HuH-7 (cell line): ENCODE results near the gene VPS35L.

Source experiments
- DNase-seq: peaks from one replicate; pipeline ENCODE4 v3.0.0; 2011; ENCODE audit warnings: low spot score

The VPS35L gene

DNA sequence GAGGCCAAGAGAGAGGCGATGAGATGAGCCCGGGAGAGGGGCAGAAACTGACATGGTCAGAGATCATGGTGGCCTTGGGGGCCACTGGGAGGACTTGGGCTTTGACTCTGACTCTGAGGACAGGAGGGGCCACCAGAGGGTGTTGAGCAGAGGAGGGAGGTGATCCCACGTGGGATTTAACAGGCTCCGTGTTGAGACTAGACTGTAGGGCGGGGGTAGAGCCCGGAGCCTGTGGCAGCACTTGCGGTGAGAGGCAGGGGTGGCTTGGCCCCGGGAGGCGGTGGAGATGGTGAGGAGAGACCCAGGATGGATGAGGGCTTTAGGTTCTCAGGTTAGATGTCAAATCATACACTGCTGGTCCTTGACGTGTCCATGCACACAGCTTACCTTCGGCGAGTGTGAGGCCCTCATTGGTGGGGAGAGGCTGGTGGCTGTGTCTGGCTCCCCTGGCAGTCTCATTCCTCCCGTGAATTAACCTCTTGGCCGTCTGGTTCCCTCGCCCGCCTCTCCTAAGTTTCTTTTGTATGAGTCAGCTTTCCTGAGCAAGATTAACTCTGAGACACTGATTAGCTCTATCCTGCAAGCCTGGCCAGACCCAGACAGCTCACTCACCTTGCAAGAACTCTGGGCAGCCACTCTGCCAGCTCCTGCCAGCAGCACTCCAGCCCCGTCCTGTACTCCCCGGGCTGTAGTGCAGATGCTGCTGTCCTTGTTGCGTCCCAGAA, 39.7 kb downstream of the VPS35L start:
- DNase-seq = no peak

DNA sequence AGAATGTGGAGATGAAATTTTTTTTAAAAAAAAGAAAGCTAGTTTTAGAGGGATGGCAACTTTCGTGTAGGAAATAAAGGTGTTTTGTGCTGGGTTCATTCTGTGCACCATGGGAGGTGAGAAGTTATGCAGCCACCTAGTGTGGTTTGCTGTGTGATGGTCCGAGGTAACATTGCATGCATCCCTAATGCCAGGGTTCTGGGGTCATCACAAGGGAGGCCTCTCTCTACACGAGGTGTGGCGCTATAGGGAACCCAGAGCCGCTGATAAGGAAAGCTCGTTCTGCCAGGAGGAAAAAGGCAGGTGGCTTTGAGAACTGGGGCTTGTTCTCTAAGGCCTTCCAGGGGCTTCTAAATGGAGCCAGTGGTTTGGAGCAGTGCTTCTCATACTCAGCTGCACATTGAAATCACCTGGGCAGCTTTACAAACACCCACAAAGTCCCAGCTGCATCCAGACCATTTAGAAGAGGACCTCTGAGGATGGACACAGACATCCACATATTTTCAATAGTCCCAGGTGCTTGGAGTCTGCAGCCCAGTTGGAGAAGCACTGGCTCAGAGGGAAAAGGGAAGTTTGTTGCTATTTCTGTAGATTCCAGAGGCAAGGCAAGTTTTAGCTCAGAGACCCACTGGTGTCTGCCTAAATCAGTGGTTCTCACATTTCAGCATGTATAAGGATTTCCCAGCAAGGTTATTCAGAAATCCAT, 43.5 kb downstream of the VPS35L start:
- DNase-seq = no peak

DNA sequence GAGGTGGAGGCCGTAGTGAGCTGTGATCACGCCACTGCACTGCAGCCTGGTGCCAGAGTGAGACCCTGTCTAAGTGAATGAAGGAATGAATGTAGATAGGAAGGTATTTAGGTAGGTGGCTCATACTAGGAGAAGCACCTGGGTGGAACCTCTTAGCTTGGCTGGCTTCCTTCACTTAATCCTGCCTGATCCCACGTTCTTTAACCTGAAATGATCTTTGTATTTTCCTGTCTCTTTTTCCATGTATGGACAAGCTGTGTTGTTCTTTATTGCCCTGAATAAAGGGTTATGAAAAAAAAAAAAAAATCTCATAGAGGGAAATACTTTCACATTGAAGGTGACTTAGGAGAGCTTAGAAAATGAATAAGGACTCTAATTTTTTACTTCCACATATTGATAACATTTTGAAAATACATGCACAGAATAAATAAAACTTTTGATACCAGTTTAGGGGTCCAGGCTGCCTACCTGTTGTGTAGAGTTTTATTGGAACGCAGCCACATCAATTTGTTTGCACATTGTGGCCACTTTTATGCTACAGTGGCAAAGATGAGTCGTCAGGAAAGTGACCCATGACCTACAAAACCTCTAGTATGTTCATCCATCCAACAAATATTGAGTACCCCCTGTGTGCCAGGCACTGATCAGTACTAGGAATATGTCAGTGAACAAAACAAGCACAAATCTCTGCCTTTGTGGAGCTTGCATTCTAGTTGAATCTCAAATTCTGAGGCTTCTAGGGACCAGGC, 44.6 kb downstream of the VPS35L start:
- DNase-seq = no peak

DNA sequence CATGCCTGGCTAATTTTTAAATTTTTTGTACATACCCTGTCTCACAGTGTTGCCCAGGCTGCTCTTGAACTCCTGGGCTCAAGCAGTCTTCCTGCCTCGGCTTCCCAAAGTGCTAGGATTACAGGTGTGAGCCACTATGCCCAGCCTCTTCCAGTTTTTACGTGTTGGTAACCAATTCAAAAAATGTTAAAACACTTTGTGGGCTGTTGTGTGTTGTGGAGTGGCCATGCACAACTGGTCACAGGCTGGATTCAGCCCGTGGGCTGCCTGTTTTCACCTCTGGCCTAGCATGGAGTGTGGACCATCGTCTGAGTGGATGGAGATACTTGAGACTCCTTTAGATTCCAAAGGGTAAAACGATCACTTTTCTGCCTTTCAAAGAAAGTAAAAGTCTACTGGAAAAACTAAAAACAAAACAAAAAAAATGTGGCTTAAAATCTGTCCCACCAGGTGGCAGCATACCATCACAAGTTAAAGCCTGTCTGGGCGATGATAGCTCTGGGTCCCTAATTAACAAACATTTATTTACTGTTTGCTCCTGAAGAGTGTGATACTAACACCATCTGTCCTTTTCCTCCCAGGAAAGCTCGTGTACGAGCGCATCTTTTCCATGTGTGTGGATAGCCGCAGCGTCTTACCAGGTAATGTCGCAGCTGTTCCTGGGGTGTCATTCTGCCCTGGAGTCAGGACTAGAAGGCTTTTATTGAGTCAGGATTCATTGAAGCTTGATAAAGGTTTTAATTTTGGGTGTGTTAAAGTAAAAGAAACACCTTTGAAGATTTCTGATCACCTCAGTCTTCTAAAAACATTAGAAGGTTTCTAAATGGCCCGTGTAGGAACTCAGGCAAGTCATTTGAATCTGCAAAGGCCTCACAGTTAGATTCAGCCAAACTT, 45.8 kb downstream of the VPS35L start:
- peak; percentile 57 for DNase-seq

DNA sequence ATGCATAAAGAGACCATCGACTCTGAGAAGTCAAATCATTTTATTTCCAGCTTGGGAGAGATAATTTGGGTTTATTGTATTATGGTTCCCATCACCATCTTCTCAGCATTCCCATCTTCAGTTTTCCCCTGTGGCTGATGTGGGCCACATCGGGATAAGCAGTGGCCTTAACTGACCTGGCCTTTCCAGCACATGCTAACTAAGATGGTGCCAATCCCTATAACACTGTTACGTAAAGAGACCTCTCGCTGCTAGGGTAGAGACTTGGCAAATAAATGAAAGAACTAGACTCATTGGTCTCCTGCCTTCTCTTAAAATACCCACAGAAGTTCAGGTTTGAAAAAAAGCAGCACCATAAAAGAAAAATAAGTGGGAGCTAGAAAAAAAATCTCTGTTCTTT, 49.4 kb downstream of the VPS35L start:
- no peak for DNase-seq

DNA sequence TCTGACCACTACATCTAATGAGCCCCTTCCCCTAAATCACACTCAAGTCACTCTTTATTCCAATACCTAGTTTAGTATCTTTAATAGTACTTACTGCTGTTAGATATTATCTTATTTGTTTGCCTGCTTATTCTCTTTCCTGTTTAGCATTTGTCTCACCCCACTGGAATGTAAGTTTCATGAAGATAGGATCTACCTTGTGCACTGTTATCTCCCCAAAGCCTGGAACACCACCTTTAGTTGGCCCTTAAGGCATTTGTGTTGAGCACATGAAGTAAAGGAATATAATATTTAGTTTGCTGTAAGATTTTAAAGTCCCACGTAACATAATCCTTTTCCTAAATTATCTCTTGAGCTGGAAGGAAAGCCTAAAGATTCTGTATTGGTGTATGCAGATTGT, 50.2 kb downstream of the VPS35L start:
- no peak for DNase-seq

DNA sequence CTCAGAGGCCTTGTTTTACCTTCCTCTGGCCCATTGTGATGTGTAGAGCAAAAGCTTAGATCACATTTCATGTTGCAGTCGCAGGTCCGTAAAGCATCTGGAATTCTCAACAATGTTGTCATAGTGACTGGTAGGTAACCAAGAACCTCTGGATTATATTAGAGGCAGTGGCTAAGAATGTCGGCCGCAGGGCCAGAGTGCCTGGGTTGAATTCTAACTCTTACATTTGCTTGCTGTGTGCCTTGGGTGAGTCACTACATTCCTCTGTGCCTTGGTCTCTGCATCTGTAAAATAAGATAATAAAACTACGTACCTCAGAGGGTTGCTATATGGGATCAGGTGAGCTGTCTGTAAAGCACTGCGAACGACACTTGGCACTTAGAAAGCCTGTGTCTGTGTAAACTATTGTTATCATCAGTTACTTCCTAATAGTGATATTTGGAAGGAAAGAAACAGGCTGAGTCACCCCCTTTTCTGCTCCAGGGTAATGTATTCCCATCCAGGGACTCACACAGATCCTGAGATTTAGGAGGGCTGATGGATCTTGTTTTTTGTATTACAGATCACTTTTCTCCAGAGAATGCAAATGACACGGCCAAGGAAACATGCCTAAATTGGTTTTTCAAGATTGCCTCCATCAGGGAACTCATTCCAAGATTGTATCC, 52.2 kb downstream of the VPS35L start:
- no peak for DNase-seq

DNA sequence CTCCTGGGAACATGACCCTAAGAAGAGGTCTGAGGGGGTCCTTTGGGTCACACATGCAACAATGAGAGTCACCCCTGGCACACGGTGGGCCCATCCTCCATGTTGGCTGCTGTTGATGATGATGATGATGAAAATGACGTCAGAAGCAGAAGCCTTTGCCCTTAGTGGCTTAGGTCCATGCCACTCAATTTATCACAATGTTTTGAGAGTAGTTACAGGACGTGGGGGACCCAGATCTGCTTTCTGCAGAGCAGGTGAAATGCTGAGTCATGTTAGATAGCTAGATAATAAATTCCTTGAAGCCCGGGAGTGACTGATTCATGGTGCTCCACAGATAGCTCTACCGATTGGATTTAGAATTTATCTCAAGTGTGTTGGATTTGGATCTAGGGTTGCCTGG, 53.9 kb downstream of the VPS35L start:
- DNase-seq = no peak

DNA sequence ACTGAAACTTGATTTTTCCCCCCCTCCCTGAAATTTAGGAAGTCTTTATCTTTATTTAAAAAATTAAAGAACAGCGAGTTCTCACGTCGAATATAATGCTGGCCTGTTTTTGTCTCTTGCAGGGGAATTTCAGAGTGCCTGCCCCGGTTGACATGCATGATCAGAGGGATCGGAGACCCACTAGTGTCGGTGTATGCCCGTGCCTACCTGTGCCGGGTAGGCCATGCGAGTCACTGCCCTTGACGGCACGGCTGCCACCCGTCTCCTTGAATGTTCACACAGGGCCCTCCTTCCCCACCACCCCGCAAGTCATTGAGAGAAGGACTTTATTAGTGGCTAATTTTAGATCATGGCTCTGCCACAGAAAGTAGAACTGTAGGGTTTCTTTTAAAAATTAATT, 54.7 kb downstream of the VPS35L start:
- no peak for DNase-seq

DNA sequence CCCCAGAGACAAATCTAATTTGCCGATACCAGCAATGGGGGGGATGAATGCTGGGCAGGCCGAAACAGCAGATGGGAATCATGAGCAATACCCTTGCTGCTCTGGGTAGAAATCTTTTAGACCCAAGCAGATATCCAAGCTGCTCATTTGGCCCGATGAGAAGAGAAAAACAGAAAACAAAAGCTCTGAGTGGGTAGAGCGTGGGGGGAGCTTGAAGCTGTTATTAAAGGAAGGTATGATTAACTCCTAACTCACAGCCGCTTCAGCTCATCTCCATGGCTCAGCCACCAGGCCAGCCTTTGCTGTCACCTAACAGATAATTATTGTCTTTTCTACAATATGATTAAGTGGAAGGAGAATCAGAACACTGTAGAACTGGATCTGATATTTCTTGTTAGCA, 58.3 kb downstream of the VPS35L start:
- no peak for DNase-seq

DNA sequence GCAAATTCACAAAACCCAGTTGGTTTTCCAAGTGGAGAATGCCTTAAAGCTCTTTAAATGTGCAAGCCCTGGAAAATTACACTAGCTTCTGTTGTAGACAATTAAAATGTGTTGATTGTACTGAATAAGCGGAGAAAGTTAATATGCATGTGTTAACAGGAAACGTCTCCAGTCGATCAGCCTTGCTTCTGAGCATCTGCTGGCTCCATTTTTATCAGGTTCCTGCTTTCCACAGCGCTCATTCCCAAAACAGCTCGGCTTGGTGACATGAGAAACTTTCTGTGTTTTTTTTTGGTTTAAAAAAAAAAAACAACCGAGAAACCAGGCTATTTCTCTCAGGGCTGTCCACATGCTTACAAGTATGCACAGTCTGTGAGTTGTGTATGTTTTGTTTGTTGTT, 60.7 kb downstream of the VPS35L start:
- DNase-seq = no peak

DNA sequence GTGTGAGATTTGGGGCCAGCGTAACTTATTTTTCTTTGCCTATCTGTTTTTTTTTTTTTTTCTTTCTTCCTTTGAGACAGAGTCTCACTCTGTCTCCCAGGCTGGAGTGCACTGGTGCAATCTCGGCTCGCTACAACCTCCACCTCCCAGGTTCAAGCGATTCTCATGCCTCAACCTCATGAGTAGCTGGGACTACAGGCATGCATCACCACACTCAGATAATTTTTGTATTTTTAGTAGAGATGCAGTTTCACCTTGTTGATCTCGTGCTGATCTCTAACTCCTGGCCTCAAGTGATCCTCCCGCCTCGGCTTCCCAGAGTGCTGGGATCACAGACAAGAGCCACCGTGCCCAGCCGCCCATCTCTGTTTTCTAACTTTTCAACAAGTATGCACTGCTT, 63.4 kb downstream of the VPS35L start:
- no peak for DNase-seq

DNA sequence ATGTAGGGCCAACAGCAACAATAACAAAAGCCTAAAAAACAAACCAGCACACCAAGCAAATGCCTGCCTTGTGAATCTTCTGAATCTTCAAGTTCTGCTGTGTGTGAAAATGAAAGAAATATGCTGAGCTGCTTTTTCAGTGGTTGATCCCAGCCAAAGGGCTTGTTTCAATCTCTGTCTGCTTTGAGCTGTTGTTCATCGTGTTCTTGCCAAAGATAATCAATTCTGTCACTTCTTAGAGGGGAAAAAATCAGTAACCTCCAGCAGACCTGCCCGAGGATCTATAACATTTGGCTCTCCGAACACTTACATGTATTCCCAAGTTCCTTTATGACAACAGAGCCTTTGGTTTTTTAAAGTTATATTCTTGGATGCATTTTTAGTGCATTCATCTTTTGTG, 65.9 kb downstream of the VPS35L start:
- no peak for DNase-seq

DNA sequence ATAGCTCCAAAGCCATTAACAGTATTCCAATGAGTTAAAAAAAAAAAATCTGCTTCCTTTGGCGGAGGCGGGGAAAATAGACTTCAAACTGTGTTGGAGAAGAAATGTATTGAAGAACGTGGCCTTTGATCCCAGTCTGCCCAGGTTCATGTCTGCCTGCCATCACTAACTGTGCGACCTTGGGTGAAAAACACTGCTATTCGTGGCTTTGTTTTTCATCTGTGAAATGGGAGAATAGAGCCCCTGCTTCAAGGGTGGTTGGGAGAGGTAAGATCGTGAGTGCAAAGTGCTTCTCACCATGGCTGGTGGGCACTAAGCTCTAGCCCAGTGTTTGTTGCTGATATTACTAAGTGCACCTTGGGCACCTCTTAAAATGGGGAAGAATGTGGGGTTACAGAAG, 69.5 kb downstream of the VPS35L start:
- DNase-seq = no peak

DNA sequence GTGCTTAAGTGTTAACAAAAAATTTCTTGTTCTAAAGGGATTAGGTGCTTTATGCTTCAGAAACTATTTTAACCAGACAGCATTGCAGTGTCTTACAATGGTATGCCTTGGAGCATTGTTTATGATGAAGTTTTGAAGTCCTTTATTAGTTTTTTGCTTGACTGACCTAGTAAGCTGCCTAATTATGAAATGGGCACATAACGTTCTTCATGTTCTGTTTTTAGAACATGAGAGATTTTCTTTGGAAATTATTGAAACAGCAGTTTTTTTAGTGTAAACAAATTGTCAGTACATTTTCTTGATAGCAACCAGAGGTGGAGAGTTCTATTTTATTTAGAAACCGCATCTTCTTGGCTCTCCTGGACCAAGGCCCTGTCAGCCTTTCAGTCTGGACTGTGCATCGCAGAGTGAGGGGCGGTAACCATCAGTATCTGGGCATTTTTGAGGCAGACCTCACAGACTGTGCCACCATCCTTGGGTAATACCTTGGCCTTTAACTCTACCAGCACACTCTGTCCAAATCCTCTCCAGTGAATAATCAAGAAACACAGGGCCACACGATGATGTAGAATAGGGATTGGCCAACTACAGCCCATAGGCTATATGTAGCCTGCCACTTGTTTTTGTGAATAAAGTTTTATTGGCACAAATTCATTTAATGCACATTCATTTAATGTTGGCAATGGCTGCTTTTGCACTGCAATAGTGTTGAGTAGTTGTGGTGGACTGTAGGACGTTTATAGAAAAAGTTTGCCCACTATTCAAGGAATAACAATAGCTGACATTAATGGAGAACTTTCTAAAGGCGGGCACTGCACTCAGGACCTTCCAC, 81.1 kb downstream of the VPS35L start:
- DNase-seq = no peak

DNA sequence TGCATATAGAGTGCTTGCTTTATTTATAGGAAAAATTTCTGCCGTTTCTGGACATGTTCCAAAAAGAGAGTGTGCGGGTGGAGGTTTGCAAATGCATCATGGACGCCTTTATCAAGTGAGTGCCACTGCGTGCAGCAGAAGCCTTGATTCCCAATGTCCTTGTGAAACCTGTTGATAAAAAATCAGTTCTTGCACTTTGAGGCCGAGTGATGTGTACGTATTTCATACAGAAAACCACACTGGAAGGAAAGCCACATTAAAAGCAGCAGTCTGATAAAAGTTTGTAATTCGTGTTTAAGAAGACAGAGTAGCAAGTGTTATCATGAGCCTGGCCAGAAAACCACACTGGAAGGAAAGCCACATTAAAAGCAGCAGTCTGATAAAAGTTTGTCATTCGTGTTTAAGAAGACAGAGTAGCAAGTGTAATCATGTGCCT, 84.5 kb downstream of the VPS35L start:
- no peak for DNase-seq

DNA sequence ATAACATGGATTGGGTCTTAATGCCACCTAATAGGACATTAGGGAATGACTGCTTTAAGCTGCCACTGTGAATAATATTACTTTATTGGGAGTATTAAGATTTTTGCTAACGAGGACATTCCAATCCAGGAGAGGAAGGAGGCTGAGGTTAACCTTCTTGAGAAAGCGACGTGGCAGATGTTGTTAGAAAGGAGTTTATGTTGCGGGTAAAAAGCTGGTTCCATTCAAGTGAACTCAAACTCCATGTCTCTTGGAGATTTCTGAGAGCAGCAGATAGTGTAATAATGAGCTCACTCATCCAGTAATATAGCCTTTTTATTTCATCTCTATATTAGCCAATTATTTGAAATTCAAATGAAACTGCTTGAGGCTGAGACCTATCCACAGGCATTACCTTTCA, 87.0 kb downstream of the VPS35L start:
- DNase-seq = no peak

DNA sequence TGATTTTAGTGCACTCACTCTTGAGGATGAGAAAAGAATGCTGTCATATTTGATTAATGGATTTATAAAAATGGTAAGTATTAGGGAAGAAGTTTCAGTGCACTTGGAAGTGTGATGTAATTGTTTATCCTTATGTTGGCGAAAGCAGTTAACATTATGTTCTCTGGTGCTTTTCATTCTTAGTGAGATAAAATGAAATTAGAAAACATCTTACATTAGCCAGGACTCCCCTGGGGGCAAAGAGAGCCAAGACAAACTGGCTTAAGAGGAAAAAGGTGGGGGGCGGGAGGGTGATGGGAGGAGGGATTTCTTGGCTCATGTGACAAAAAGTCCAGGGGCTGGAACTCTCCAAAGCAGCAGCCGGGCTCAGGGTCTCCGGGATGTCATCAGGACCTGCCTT, 89.4 kb downstream of the VPS35L start:
- no peak for DNase-seq

DNA sequence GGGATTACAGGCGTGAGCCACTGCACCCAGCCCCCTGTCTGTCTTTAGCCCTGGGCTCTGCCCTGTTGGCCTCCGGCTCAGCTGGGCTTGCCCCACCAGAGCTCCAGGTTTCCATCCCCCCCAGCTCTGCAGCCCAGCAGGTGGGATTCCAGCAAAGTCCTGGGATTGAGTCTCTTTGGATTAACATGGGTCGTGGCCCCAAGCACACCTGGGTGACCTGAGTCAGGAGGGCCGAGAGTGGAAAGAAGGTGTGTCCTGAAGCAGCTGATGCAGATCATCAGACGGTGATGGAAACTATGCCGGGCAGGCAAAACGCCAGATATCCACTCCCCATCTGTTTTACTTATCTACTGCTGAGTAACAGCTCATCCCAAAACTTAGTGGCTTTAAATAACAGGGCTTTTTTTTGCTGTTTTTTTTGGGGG, 90.1 kb downstream of the VPS35L start:
- no peak for DNase-seq

DNA sequence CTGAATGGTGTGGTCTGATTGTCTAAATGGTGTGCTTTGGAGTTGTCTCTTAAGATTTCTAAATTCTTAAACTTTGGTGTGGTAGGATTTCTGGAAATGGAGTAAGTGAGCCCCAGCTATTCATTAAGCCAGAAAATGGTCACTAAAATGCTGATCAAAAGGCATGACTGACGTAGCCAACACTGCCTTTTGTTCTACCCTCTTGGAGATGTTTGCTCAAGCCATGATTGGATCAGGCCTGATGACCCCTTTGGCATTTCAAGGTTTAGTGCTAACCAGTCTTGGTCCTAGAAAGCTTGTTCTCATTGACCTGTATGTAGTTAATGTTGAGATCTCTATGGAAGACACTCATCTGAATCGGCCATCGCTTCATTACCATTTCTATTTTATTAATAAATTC, 94.5 kb downstream of the VPS35L start:
- DNase-seq = no peak

DNA sequence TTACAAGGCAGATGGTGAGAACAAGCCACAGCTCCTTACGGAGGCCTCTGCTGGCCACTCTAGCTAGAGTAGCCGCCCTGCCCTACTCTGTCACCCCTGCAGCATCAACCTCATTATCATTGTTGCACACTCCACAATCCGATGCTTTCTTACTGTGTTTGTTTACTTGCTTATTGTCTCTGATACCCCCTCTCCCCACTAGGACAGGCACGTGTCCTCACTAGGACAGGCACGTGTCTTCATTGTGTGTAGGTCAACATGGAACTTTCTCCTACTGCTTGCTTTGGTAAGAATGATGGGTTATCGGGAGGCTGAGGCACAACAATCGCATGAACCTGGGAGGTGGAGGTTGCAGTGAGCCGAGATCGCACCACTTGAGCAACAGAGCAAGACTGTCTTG, 98.6 kb downstream of the VPS35L start:
- no peak for DNase-seq
